Measurements from ENCODE around the gene VEPH1.

The VEPH1 gene

GRCh38 chr3:157261000-157261399 is 242.2 kb downstream of the VEPH1 start:
- TF ChIP-seq, protein P1, sequence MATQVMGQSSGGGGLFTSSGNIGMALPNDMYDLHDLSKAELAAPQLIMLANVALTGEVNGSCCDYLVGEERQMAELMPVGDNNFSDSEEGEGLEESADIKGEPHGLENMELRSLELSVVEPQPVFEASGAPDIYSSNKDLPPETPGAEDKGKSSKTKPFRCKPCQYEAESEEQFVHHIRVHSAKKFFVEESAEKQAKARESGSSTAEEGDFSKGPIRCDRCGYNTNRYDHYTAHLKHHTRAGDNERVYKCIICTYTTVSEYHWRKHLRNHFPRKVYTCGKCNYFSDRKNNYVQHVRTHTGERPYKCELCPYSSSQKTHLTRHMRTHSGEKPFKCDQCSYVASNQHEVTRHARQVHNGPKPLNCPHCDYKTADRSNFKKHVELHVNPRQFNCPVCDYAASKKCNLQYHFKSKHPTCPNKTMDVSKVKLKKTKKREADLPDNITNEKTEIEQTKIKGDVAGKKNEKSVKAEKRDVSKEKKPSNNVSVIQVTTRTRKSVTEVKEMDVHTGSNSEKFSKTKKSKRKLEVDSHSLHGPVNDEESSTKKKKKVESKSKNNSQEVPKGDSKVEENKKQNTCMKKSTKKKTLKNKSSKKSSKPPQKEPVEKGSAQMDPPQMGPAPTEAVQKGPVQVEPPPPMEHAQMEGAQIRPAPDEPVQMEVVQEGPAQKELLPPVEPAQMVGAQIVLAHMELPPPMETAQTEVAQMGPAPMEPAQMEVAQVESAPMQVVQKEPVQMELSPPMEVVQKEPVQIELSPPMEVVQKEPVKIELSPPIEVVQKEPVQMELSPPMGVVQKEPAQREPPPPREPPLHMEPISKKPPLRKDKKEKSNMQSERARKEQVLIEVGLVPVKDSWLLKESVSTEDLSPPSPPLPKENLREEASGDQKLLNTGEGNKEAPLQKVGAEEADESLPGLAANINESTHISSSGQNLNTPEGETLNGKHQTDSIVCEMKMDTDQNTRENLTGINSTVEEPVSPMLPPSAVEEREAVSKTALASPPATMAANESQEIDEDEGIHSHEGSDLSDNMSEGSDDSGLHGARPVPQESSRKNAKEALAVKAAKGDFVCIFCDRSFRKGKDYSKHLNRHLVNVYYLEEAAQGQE (IDR thresholded peaks at IDR 0.05; ENCODE audit: insufficient replicate concordance, low read depth): no peak
- no peak for TF ChIP-seq SPI1 (IDR thresholded peaks at IDR 0.05; ENCODE audit: borderline replicate concordance, low read depth)
- no peak for TF ChIP-seq POLR2AphosphoS5 (IDR thresholded peaks at IDR 0.05; ENCODE audit: low read depth)
- TF ChIP-seq, protein P2, sequence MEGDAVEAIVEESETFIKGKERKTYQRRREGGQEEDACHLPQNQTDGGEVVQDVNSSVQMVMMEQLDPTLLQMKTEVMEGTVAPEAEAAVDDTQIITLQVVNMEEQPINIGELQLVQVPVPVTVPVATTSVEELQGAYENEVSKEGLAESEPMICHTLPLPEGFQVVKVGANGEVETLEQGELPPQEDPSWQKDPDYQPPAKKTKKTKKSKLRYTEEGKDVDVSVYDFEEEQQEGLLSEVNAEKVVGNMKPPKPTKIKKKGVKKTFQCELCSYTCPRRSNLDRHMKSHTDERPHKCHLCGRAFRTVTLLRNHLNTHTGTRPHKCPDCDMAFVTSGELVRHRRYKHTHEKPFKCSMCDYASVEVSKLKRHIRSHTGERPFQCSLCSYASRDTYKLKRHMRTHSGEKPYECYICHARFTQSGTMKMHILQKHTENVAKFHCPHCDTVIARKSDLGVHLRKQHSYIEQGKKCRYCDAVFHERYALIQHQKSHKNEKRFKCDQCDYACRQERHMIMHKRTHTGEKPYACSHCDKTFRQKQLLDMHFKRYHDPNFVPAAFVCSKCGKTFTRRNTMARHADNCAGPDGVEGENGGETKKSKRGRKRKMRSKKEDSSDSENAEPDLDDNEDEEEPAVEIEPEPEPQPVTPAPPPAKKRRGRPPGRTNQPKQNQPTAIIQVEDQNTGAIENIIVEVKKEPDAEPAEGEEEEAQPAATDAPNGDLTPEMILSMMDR (IDR thresholded peaks at IDR 0.05; ENCODE audit: insufficient read depth, low read length): no peak
- no peak for TF ChIP-seq GABPA (IDR thresholded peaks at IDR 0.05; ENCODE audit: low read depth)
- no peak overlapping the region for H3K4me3 ChIP-seq (replicated peaks; ENCODE audit: insufficient read depth, low read length)
- peaks cover 4% of the 10 kb centered on the region for H3K27me3 ChIP-seq (ENCODE audit: insufficient read depth, poor library complexity, severe bottlenecking)
- no peak overlapping the region for H3K27ac ChIP-seq (replicated peaks)
- no peak for DNase-seq (ENCODE audit: low read depth in 1 of 2, low spot score in 1 of 2)

GRCh38 chr3:157259825-157260224 is 243.4 kb downstream of the VEPH1 start:
- Histone ChIP-seq H3K27ac (replicated peaks) (no peak overlapping the region), H3K27me3 (ENCODE audit: insufficient read depth, poor library complexity, severe bottlenecking) (peaks cover 4% of the 10 kb centered on the region), H3K4me3 (replicated peaks; ENCODE audit: insufficient read depth, low read length) (no peak overlapping the region)
- no peak for DNase-seq (ENCODE audit: low read depth in 1 of 2, low spot score in 1 of 2)
- no peak for TF ChIP-seq GABPA (IDR thresholded peaks at IDR 0.05; ENCODE audit: low read depth)
- TF ChIP-seq, protein P2 (IDR thresholded peaks at IDR 0.05; ENCODE audit: insufficient read depth, low read length): no peak
- TF ChIP-seq, protein P1 (IDR thresholded peaks at IDR 0.05; ENCODE audit: insufficient replicate concordance, low read depth): no peak
- no peak for TF ChIP-seq SPI1 (IDR thresholded peaks at IDR 0.05; ENCODE audit: borderline replicate concordance, low read depth)
- TF ChIP-seq POLR2AphosphoS5 (IDR thresholded peaks at IDR 0.05; ENCODE audit: low read depth): no peak

- TF ChIP-seq GABPA (IDR thresholded peaks at IDR 0.05; ENCODE audit: low read depth): no peak
- TF ChIP-seq SPI1 (IDR thresholded peaks at IDR 0.05; ENCODE audit: borderline replicate concordance, low read depth): no peak
- TF ChIP-seq, protein P2 (IDR thresholded peaks at IDR 0.05; ENCODE audit: insufficient read depth, low read length): no peak
- TF ChIP-seq, protein P1 (IDR thresholded peaks at IDR 0.05; ENCODE audit: insufficient replicate concordance, low read depth): no peak
- no peak for TF ChIP-seq POLR2AphosphoS5 (IDR thresholded peaks at IDR 0.05; ENCODE audit: low read depth)
- H3K4me3 ChIP-seq (replicated peaks; ENCODE audit: insufficient read depth, low read length): no peak overlapping the region
- no peak overlapping the region for H3K27ac ChIP-seq (replicated peaks)
Measured at GRCh38 chr3:157257101-157257500, 246.1 kb downstream of the VEPH1 start.

More at GRCh38 chr3:157257101-157257500, 246.1 kb downstream of the VEPH1 start:
- H3K27me3 ChIP-seq (ENCODE audit: insufficient read depth, poor library complexity, severe bottlenecking): peaks cover 4% of the 10 kb centered on the region
- DNase-seq (ENCODE audit: low read depth in 1 of 2, low spot score in 1 of 2): no peak
